Measurements from ENCODE around the gene CLDN5. TPM values are rescaled to one million over a fixed set of nuclear protein-coding genes. Genes with fewer than 3 reads are reported as not detected.

Gene CLDN5
- total RNA-seq, 1 experiment from 2014 or later: 0.47 TPM

DNA sequence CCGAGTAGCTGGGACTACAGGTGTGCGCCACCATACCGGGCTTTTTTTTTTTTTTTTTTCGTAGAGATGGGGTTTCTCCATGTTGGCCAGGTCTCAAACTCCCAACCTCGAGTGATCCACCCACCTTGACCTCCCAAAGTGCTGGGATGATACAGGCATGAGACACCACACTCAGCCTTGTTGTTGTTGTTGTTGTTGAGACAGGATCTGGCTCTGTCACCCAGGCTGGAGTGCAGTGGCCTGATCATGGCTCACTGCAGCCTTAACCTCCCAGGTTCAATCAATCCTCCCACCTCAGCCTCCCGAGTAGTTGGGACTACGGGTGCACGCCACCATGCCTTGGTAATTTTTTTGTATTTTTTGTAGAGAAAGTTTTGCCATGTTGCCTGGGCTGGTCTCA, 23.4 kb upstream of the CLDN5 start:
- no peak for ATAC-seq
- intact Hi-C loops (cut with micrococcal nuclease): no loop called here
- no peaks in the 10 kb centered on the region for H3F3A ChIP-seq (ENCODE audit: low read length, unreplicated experiment)

DNA sequence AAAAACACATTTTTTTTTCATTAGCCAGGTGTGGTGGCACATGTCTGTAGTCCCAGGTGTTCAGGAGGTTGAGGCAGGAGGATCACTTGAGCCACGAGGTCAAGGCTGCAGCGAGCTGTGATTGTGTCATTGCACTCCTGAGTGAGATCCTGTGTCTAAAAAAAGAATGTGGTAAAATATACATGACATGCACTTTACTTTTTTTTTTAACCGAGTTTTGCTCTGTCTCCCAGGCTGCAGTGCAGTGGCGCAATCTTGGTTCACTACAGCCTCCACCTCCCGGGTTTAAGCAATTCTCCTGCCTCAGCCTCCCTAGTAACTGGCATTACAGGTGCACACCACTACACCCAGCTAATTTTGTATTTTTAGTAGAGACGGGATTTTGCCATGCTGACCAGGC, 22.5 kb upstream of the CLDN5 start:
- no peak for ATAC-seq
- H3K4me1 ChIP-seq (ENCODE audit: insufficient read depth, low read length): no peaks in the 10 kb centered on the region
- no peaks in the 10 kb centered on the region for H3K9me3 ChIP-seq (ENCODE audit: low read length)
- H4K20me1 ChIP-seq (ENCODE audit: low read length): no peaks in the 10 kb centered on the region
- H3K36me3 ChIP-seq (ENCODE audit: low read depth, low read length): no peaks in the 10 kb centered on the region
- no peak overlapping the region for H3K4me3 ChIP-seq (ENCODE audit: low read length)
- intact Hi-C loops (cut with micrococcal nuclease): no loop called here
- H3F3A ChIP-seq (ENCODE audit: low read length, unreplicated experiment): no peaks in the 10 kb centered on the region
- DNase-seq: no peak
- CTCF ChIA-PET: no interaction called here
- no TSS peak for BruUV-seq (replicated peaks)
- H3K79me2 ChIP-seq (ENCODE audit: low read length): no peaks in the 10 kb centered on the region
- TF ChIP-seq, protein P1, sequence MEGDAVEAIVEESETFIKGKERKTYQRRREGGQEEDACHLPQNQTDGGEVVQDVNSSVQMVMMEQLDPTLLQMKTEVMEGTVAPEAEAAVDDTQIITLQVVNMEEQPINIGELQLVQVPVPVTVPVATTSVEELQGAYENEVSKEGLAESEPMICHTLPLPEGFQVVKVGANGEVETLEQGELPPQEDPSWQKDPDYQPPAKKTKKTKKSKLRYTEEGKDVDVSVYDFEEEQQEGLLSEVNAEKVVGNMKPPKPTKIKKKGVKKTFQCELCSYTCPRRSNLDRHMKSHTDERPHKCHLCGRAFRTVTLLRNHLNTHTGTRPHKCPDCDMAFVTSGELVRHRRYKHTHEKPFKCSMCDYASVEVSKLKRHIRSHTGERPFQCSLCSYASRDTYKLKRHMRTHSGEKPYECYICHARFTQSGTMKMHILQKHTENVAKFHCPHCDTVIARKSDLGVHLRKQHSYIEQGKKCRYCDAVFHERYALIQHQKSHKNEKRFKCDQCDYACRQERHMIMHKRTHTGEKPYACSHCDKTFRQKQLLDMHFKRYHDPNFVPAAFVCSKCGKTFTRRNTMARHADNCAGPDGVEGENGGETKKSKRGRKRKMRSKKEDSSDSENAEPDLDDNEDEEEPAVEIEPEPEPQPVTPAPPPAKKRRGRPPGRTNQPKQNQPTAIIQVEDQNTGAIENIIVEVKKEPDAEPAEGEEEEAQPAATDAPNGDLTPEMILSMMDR (conservative IDR thresholded peaks at IDR 0.05; ENCODE audit: low read depth, low read length): no peak
- no peak for TF ChIP-seq EZH2phosphoT487 (IDR thresholded peaks at IDR 0.05; ENCODE audit: borderline replicate concordance, low read length)
- no peak for TF ChIP-seq EZH2 (IDR thresholded peaks at IDR 0.05; ENCODE audit: low read length, unreplicated experiment)
- no peaks in the 10 kb centered on the region for H3K27me3 ChIP-seq (ENCODE audit: low read length)
- no peak overlapping the region for H3K9ac ChIP-seq (ENCODE audit: low read length)
- no peak overlapping the region for H3K27ac ChIP-seq (ENCODE audit: low read length)
- H3K9me2 ChIP-seq (replicated peaks; ENCODE audit: low read length): no peaks in the 10 kb centered on the region
- no peak overlapping the region for H3K4me2 ChIP-seq (ENCODE audit: low read length)
- POLR2A ChIA-PET (ENCODE audit: unreplicated experiment): no interaction called here
- no peak overlapping the region for H2AFZ ChIP-seq (ENCODE audit: low read length)

More for the DNA sequence above, 23.4 kb upstream of the CLDN5 start:
- no peaks in the 10 kb centered on the region for H4K20me1 ChIP-seq (ENCODE audit: low read length)
- H3K27me3 ChIP-seq (ENCODE audit: low read length): no peaks in the 10 kb centered on the region
- no peaks in the 10 kb centered on the region for H3K4me1 ChIP-seq (ENCODE audit: insufficient read depth, low read length)
- DNase-seq: no peak
- ChIA-PET POLR2A (ENCODE audit: unreplicated experiment) (no interaction called here), CTCF (no interaction called here)
- H3K36me3 ChIP-seq (ENCODE audit: low read depth, low read length): no peaks in the 10 kb centered on the region
- H3K9me3 ChIP-seq (ENCODE audit: low read length): no peaks in the 10 kb centered on the region
- no peak overlapping the region for H2AFZ ChIP-seq (ENCODE audit: low read length)
- no peaks in the 10 kb centered on the region for H3K9me2 ChIP-seq (replicated peaks; ENCODE audit: low read length)
- no peak overlapping the region for H3K27ac ChIP-seq (ENCODE audit: low read length)
- no peak overlapping the region for H3K4me3 ChIP-seq (ENCODE audit: low read length)
- H3K79me2 ChIP-seq (ENCODE audit: low read length): no peaks in the 10 kb centered on the region
- TF ChIP-seq, protein P1 (conservative IDR thresholded peaks at IDR 0.05; ENCODE audit: low read depth, low read length): no peak
- TF ChIP-seq EZH2 (IDR thresholded peaks at IDR 0.05; ENCODE audit: low read length, unreplicated experiment) (no peak), EZH2phosphoT487 (IDR thresholded peaks at IDR 0.05; ENCODE audit: borderline replicate concordance, low read length) (no peak)
- BruUV-seq (replicated peaks): no TSS peak
- no peak overlapping the region for H3K9ac ChIP-seq (ENCODE audit: low read length)
- H3K4me2 ChIP-seq (ENCODE audit: low read length): no peak overlapping the region

DNA sequence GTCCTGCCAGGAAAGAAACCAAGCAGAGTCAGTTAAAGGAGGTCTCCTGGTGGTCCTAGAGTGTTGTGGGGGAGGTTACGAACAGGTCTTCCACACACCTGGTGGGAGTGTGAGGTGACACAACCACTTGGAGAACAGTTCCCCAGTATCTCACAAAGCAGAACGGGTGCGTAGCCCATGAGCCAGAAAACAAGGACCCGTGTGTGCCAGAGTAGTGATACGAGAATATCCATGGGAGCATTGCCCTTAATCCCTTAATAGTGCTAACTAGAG, 21.7 kb upstream of the CLDN5 start:
- H3K9me2 ChIP-seq (replicated peaks; ENCODE audit: low read length): no peaks in the 10 kb centered on the region
- H4K20me1 ChIP-seq (ENCODE audit: low read length): no peaks in the 10 kb centered on the region
- TF ChIP-seq EZH2 (IDR thresholded peaks at IDR 0.05; ENCODE audit: low read length, unreplicated experiment) (no peak), EZH2phosphoT487 (IDR thresholded peaks at IDR 0.05; ENCODE audit: borderline replicate concordance, low read length) (no peak)
- TF ChIP-seq, protein P1 (conservative IDR thresholded peaks at IDR 0.05; ENCODE audit: low read depth, low read length): no peak
- ATAC-seq (no peak), DNase-seq (no peak)
- no peak overlapping the region for H3K4me2 ChIP-seq (ENCODE audit: low read length)
- ChIA-PET CTCF (no interaction called here), POLR2A (ENCODE audit: unreplicated experiment) (no interaction called here)
- no peaks in the 10 kb centered on the region for H3K36me3 ChIP-seq (ENCODE audit: low read depth, low read length)
- H3K9me3 ChIP-seq (ENCODE audit: low read length): no peaks in the 10 kb centered on the region
- intact Hi-C loops (cut with micrococcal nuclease): no loop called here
- H3K79me2 ChIP-seq (ENCODE audit: low read length): no peaks in the 10 kb centered on the region
- no peaks in the 10 kb centered on the region for H3K27me3 ChIP-seq (ENCODE audit: low read length)
- H3K4me3 ChIP-seq (ENCODE audit: low read length): no peak overlapping the region
- H3F3A ChIP-seq (ENCODE audit: low read length, unreplicated experiment): no peaks in the 10 kb centered on the region
- no peak overlapping the region for H3K9ac ChIP-seq (ENCODE audit: low read length)
- BruUV-seq (replicated peaks): no TSS peak
- no peak overlapping the region for H2AFZ ChIP-seq (ENCODE audit: low read length)
- H3K27ac ChIP-seq (ENCODE audit: low read length): no peak overlapping the region
- no peaks in the 10 kb centered on the region for H3K4me1 ChIP-seq (ENCODE audit: insufficient read depth, low read length)

Measured in PC-3 (cell line).